Neuronal stem cell (in vitro differentiated cells): ENCODE measurements around the gene ADAP1.
A peak's percentile ranks its signal among the peaks of the same experiment; 100 is the strongest.

Source experiments
- DNase-seq: peaks from one replicate; pipeline ENCODE4 v3.0.0-alpha.2; 2013; ENCODE audit warnings: low spot score
- H2AFZ ChIP-seq: one replicate; pipeline ENCODE4 v1.6.1; 2013; ENCODE audit warnings: mild to moderate bottlenecking, low read length, inconsistent platforms
- H2AK5ac ChIP-seq: 2 replicates; pipeline ENCODE4 v1.6.1; 2013; ENCODE audit warnings: low read depth, mild to moderate bottlenecking, inconsistent platforms, low read length, moderate library complexity, mixed read lengths
- H2BK120ac ChIP-seq: 2 replicates; pipeline ENCODE4 v1.6.1; 2013; ENCODE audit warnings: low read depth, mild to moderate bottlenecking, inconsistent platforms, low read length, moderate library complexity, mixed read lengths
- H2BK12ac ChIP-seq: one replicate; pipeline ENCODE4 v1.6.1; 2013; ENCODE audit warnings: low read length, inconsistent platforms
- H2BK15ac ChIP-seq: 2 replicates; pipeline ENCODE4 v1.6.1; 2013; ENCODE audit warnings: mild to moderate bottlenecking, low read length, inconsistent platforms, mixed read lengths
- H2BK5ac ChIP-seq: one replicate; pipeline ENCODE4 v1.6.1; 2013; ENCODE audit warnings: inconsistent platforms, mild to moderate bottlenecking, low read length, moderate library complexity
- H3K14ac ChIP-seq: one replicate; pipeline ENCODE4 v1.6.1; 2013; ENCODE audit warnings: low read length, inconsistent platforms
- H3K18ac ChIP-seq: 2 replicates; pipeline ENCODE4 v1.6.1; 2013; ENCODE audit warnings: low read length, inconsistent platforms
- H3K23ac ChIP-seq: 2 replicates; pipeline ENCODE4 v1.6.1; 2013; ENCODE audit warnings: low read depth, mild to moderate bottlenecking, mixed read lengths, low read length, inconsistent platforms; ENCODE audit not compliant: poor library complexity
- H3K27ac ChIP-seq: replicated peaks from 3 replicates; pipeline ENCODE4 v1.5.1; 2013; ENCODE audit warnings: low read length, inconsistent platforms
- H3K27me3 ChIP-seq, 3 experiments: 2 replicates each; pipeline ENCODE4 v1.6.1; 2013; ENCODE audit warnings: low read length in 3 of 3, mild to moderate bottlenecking in 2 of 3, inconsistent platforms in 1 of 3, low read depth in 1 of 3, mixed read lengths in 1 of 3, moderate library complexity in 1 of 3; ENCODE audit not compliant: control insufficient read depth in 3 of 3, insufficient read depth in 3 of 3
- H3K36me3 ChIP-seq, 2 donors: replicated peaks in 1 of 2; 2 replicates each; pipeline ENCODE4 v1.6.1; 2013; ENCODE audit warnings: low read length in 2 of 2; ENCODE audit not compliant: control insufficient read depth in 2 of 2, insufficient read depth in 2 of 2
- H3K4ac ChIP-seq: 2 replicates; pipeline ENCODE4 v1.6.1; 2013; ENCODE audit warnings: inconsistent platforms, mild to moderate bottlenecking, low read length, moderate library complexity
- H3K4me1 ChIP-seq, 2 donors: 1 replicate in 1 of 2; 2 replicates in 1 of 2; pipeline ENCODE4 v1.6.1; 2013; ENCODE audit warnings: low read length in 2 of 2, low read depth in 1 of 2; ENCODE audit not compliant: control insufficient read depth in 2 of 2, insufficient read depth in 1 of 2
- H3K4me2 ChIP-seq: one replicate; pipeline ENCODE4 v1.6.1; 2013; ENCODE audit warnings: mild to moderate bottlenecking, low read length, inconsistent platforms; ENCODE audit not compliant: insufficient read depth, poor library complexity, severe bottlenecking
- H3K4me3 ChIP-seq, 2 donors: 2 replicates each; pipeline ENCODE4 v1.5.1; 2013; ENCODE audit warnings: low read length in 2 of 2, mild to moderate bottlenecking in 2 of 2, inconsistent platforms in 1 of 2, moderate library complexity in 1 of 2
- H3K79me1 ChIP-seq: one replicate; pipeline ENCODE4 v1.6.1; 2013; ENCODE audit warnings: low read depth, mild to moderate bottlenecking, inconsistent platforms, low read length, moderate library complexity
- H3K9ac ChIP-seq: one replicate; pipeline ENCODE4 v1.6.1; 2013; ENCODE audit warnings: mild to moderate bottlenecking, low read depth, low read length, inconsistent platforms; ENCODE audit not compliant: poor library complexity
- H3K9me3 ChIP-seq, 2 donors: replicated peaks in 1 of 2; 2 replicates each; pipeline versions ENCODE3 to v1.6.1; 2013; ENCODE audit warnings: low read length in 2 of 2, mild to moderate bottlenecking in 2 of 2, inconsistent platforms in 1 of 2, low read depth in 1 of 2, mixed read lengths in 1 of 2, moderate library complexity in 1 of 2; ENCODE audit not compliant: control insufficient read depth in 2 of 2, insufficient read depth in 1 of 2
- H4K8ac ChIP-seq: one replicate; pipeline ENCODE4 v1.6.1; 2013; ENCODE audit warnings: low read depth, mild to moderate bottlenecking, inconsistent platforms, low read length, moderate library complexity
- H4K91ac ChIP-seq: one replicate; pipeline ENCODE4 v1.6.1; 2013; ENCODE audit warnings: low read length, low read depth, mild to moderate bottlenecking, inconsistent platforms; ENCODE audit not compliant: poor library complexity
- WGBS, 2 donors: extraction: QIAGEN DNeasy Blood & Tissue Kit; methylation state at CpG; one replicate each; pipeline ENCODE4 v1.1.7; 2013; ENCODE audit warnings: missing lambda C conversion rate in 2 of 2, mixed read lengths in 1 of 2; ENCODE audit not compliant: insufficient read length in 2 of 2, insufficient replicate concordance in 1 of 2; ENCODE audit errors: extremely low coverage in 2 of 2; 5-methylcytosine and 5-hydroxymethylcytosine counted together

ADAP1 gene

DNA sequence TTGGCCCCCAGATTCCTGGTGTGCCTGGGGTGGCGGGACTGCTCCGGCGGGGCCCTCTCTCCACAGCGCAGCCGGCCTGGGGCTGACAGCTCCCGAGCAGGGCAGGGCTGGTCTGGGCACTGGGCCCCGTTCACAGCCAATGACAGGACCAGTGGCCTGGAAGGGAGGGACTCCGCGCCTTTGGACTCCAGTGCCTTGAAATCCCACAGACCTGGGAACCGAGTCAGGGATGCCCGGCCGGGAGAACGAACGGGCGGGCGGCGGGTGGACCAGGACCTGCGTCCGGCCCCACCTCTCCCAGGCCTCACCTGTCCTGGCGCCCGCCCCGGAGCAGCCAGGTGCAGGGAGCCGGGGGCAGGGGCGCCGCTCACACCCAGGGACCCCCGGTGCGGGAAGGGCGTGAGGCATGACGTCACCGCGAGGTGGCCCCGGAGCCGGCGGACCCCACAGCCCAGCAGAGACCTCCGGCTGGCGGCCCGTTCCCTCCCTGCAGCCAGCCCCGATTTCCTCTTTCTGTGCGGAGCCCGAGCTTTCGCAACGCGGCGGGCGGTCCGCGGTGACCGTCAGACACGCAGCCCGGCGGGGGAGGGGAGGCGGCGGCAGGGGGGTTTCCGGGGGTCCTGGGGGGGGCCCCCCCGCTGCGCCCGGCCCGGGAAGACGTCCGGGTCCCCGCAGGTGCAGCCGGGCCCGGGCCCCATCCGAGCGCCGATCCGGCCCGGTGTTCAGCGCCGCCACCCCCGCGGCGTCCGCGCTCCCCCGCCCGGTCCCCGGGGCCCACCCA is 743 bp downstream of the ADAP1 start:
- no peak overlapping the region for H3K27ac ChIP-seq
- H3K4me2 ChIP-seq = peak overlapping the region; percentile 93
- no peak overlapping the region for H2AK5ac ChIP-seq
- peaks cover 0 to 2% of the 10 kb centered on the region in 2 donors for H3K9me3 ChIP-seq
- H2BK12ac ChIP-seq = no peak overlapping the region
- H4K91ac ChIP-seq = no peak overlapping the region
- H3K4me3 ChIP-seq = peak overlapping the region; percentile 41 to 64
- no peak overlapping the region for H2BK5ac ChIP-seq
- no peak overlapping the region for H3K14ac ChIP-seq
- no peak overlapping the region for H4K8ac ChIP-seq
- no peak overlapping the region for H2BK120ac ChIP-seq
- H3K18ac ChIP-seq = peak overlapping the region; percentile 85
- no peak overlapping the region for H3K4ac ChIP-seq
- H2BK15ac ChIP-seq = no peak overlapping the region
- peaks cover 15 to 38% (median 29%) of the 10 kb centered on the region in 3 experiments for H3K27me3 ChIP-seq
- peak overlapping the region; percentile 70 for H3K9ac ChIP-seq
- H3K36me3 ChIP-seq = no peaks in the 10 kb centered on the region
- no peak for DNase-seq
- peaks cover 0 to 10% of the 10 kb centered on the region in 2 donors for H3K4me1 ChIP-seq
- no CpG with 5 or more reads among the region's 78 CpGs for WGBS, 2 donors
- H2AFZ ChIP-seq = peak overlapping the region; percentile 82
- no peaks in the 10 kb centered on the region for H3K79me1 ChIP-seq
- H3K23ac ChIP-seq = no peak overlapping the region

- WGBS, 2 donors = no CpG with 5 or more reads among the region's 20 CpGs
- peaks cover 0 to 8% of the 10 kb centered on the region in 2 donors for H3K4me1 ChIP-seq
- H3K36me3 ChIP-seq = no peaks in the 10 kb centered on the region
- H3K9me3 ChIP-seq = peaks cover 0 to 2% of the 10 kb centered on the region in 2 donors
- H2BK15ac ChIP-seq = no peak overlapping the region
- DNase-seq = no peak
- peak overlapping the region; percentile 41 for H2BK12ac ChIP-seq
- peaks cover 15 to 42% (median 29%) of the 10 kb centered on the region in 3 experiments for H3K27me3 ChIP-seq
- H4K91ac ChIP-seq = no peak overlapping the region
- no peak overlapping the region for H3K9ac ChIP-seq
- H2BK5ac ChIP-seq = peak overlapping the region; percentile 87
- no peaks in the 10 kb centered on the region for H3K79me1 ChIP-seq
- H3K27ac ChIP-seq = no peak overlapping the region
- H2AFZ ChIP-seq = peak overlapping the region; percentile 82
- H3K4me3 ChIP-seq = no peak overlapping the region
- H3K4me2 ChIP-seq = no peak overlapping the region
- H2AK5ac ChIP-seq = peak overlapping the region; percentile 70
- no peak overlapping the region for H2BK120ac ChIP-seq
- no peak overlapping the region for H3K4ac ChIP-seq
- H4K8ac ChIP-seq = no peak overlapping the region
- H3K23ac ChIP-seq = peak overlapping the region; percentile 55
- peak overlapping the region; percentile 80 for H3K18ac ChIP-seq
- peak overlapping the region; percentile 38 for H3K14ac ChIP-seq
Measured at GRCh38 chr7:952548-953441, 1.7 kb downstream of the ADAP1 start.

DNA sequence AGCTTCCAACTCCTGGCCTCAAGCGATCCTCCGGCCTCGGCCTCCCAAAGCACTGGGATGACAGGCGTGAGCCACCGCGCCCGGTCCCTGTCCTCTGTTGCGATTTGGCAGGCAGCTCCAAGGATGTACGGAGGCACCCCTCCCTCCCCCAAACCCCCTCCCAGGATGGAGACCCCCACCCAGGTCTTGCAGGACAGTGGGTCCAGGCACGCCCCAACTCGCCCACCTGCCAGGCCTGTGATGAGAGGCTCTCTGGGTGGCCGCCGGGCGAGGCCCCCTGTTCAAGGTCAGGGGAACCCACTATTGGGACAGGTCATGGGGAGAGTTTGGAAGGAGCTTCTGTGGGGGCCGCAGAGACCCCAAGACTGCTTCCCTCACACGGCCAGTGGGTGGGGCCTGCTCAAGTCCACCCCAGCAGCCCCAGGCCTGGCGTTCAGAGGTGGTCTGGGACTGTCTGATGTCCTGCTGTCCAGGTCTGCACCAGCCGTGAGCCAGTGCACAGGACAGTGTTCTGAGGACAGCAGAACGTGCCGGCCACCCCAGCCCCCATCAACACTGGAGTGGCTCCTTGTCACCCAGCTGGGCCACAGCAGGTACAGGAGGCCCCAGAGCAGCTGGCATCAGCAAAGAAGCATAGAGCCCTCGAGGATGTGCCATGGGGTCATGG is 2.5 kb downstream of the ADAP1 start:
- Histone ChIP-seq H3K4me3 (no peak overlapping the region), H3K27me3 (peaks cover 15 to 42% (median 29%) of the 10 kb centered on the region in 3 experiments), H4K8ac (no peak overlapping the region), H3K79me1 (no peaks in the 10 kb centered on the region), H2BK120ac (no peak overlapping the region), H3K23ac (peak overlapping the region; percentile 55), H3K4me2 (no peak overlapping the region), H3K27ac (no peak overlapping the region), H3K9ac (no peak overlapping the region), H3K36me3 (no peaks in the 10 kb centered on the region), H3K4me1 (peaks cover 0 to 8% of the 10 kb centered on the region in 2 donors), H2BK15ac (no peak overlapping the region), H3K9me3 (peaks cover 0 to 2% of the 10 kb centered on the region in 2 donors), H2AK5ac (peak overlapping the region; percentile 46), H2BK12ac (no peak overlapping the region), H3K4ac (no peak overlapping the region), H3K14ac (no peak overlapping the region), H2AFZ (no peak overlapping the region), H4K91ac (no peak overlapping the region), H2BK5ac (no peak overlapping the region), H3K18ac (peak overlapping the region; percentile 57)
- no CpG with 5 or more reads among the region's 21 CpGs for WGBS, 2 donors
- no peak for DNase-seq
